Right forelimb (tissue), 1 donor: Measurements from ENCODE around the gene TNS3.

ENCODE experiments used
- DNase-seq: peaks from one replicate; pipeline ENCODE4 v3.0.0-alpha.2; 2018

Gene TNS3

DNA sequence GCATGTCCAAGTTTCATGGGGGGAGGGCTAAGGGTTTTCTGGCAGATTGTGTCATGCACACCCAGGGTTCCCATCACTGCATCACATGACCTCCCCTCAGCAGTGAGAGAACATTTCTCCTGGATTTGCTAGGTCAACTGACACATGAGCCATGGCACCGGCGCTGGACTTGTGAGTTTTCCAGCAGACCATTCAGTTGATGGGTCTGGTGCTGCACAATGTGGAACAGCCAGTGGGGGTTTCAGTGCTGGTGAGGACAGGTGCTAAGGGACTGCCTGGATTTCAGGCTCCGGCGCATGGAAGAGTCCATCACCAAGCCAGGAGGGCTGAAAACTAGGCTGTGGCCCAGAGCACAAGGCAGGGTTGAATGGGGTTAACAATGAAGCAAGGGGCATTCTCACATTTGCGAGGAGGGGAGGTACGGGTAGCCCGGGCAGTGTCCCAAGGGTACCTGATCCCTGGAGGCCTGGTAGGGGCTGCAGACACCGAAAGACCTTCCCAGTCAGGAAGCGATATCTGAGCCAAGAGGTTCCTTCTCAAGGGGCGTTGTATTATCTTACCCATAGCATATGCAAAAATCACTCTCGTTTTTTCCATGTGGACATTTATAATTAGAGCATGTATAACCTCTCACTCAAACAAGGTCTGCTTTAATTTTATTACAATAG is 203.0 kb downstream of the TNS3 start:
- no peak for DNase-seq

DNA sequence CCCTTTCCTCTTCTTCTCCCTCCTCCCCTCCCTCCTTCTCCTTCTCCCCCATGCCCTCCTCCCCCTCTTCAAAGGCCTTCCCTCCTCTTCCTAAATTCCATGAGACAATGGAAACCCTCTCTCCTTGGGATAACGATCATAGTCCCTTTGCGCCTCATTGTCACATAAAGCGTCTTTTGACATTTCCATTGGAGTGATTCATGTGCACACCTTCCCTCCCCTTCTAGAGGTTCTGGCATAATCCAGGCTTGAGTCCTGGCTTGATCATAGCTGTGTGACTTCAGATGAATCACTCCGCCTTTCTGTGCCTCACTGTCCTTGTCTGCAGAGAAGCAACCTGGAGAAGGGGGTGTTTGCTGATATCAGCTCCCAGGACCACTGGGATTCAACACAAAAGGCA is 204.2 kb downstream of the TNS3 start:
- DNase-seq, result no peak

GRCh38 chr7:47376991-47377616 is 204.8 kb downstream of the TNS3 start:
- no peak for DNase-seq

GRCh38 chr7:47375121-47375938 is 206.6 kb downstream of the TNS3 start:
- DNase-seq, result no peak

DNA sequence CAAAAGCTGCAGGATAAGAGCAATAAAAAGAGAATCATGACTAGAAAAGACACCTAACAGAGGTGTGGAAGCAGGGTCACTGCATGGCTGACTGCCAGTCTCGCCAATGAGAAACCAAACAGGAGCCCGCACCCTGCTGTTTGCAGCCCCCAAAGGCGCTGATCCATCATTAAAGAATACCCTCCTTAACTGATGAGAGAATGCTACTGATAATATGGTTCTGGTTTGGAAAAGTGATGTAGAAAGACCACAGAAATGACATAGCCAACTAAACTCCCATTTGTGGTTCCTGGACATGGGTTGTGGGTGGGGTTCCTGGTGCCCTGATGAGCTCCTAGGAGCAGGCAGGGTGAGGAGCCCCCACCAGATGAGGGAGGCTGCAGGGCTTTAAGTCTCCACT is 207.4 kb downstream of the TNS3 start:
- DNase-seq, result no peak

- DNase-seq, result no peak
Measured at GRCh38 chr7:47373871-47374451, 207.9 kb downstream of the TNS3 start.

- DNase-seq, result peak; percentile 74
Measured at GRCh38 chr7:47371733-47372368, 210.1 kb downstream of the TNS3 start.

DNA sequence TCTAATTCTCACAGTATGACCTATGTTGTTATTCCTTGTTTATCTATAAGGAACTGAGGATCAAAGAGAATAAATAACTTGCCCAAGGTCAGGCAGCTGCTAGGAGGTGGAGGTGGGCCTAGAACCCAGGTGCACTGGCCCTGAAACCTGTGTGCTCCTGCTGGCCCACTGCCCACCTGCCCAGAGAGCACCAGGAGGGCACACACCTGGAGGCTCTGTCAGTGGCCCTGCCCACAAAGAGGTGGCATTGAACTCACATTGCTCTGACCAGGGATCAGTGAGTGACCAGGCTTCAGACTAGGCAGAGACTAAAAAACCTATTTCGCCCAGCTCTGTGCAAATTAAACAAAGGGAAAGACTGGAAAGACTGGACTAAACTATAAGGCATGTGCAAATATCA is 210.6 kb downstream of the TNS3 start:
- DNase-seq, result no peak

DNA sequence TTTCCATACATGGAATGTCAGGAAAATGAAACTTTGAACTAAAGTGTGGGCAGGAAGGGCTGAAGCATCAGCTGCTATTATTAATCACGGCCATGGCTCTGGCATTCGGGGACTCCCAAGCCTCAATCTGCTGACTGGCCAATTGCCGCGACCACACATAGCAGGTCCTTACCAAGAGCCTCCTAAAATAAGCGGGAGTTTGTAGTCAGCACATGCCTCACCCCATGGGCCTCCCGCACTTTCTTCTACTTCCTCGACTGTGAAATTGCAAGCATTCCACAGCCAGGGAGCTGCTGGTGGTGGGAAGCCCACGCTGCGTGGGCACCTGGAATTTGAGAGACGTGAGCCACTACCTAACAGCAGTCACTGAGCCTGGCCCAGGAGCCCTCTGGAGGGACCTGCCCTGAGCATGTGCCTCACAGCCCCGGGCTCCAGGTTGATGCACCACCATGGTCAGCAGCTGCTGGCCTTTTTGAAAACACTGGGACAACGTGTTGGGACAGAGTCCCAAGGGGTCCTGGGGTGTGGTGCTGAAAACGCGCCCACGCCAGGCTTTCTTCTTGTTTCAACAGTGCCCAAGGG is 211.4 kb downstream of the TNS3 start:
- DNase-seq, result no peak

DNA sequence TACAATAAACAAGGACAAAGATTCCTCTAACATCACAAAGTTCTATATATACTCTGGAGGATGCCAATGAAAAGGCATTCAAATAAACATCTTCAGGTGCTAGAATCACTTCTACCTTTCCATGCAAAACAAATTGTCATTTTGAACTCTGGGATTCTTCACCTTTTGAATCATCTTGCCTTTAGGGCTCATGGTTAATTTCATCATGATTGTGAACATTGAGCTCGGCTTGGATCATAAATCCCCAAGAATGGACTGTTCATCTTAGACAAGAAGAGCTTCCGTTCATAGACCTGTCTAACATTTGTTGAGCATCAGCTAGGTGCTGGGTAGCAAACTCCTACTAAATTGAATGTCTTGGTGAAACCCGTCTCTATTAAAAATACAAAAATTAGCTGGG is 212.2 kb downstream of the TNS3 start:
- DNase-seq, result no peak

DNA sequence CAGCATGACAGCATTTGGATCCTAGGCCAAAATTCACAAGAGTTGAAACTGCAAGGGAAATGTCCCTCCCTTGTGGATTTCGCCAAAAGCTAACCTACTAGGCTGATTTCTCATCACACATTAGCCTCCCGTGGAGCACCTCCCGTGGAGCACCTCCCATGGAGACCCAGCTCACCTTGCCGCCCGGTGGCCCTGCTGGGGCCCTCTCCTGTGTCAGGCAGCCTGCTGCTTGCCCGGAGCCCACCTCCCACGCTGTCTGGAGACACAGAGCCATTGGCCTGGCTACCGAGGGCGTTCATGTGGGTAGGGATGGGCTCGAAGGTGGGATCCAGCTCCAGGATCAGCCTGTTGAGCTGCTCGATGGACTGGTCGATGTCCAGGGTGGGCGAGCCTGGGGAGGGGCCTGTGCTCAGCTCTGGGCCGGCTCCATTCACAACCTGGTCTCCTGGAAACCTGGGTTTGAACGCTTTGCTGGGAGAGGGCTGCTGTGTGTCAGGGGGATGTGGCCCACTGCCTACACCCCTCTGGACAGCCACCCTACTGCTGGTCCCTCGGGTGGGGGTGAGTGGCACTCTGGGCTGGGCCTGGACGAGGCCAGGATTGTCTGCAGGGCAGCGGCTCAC is 213.6 kb downstream of the TNS3 start:
- DNase-seq, result no peak

- no peak for DNase-seq
Measured at GRCh38 chr7:47367369-47367768, 214.5 kb downstream of the TNS3 start.

GRCh38 chr7:47366960-47367359 is 215.0 kb downstream of the TNS3 start:
- DNase-seq, result no peak

- DNase-seq, result no peak
Measured at GRCh38 chr7:47366211-47366610, 215.7 kb downstream of the TNS3 start.

- no peak for DNase-seq
Measured at GRCh38 chr7:47362984-47363383, 218.9 kb downstream of the TNS3 start.

DNA sequence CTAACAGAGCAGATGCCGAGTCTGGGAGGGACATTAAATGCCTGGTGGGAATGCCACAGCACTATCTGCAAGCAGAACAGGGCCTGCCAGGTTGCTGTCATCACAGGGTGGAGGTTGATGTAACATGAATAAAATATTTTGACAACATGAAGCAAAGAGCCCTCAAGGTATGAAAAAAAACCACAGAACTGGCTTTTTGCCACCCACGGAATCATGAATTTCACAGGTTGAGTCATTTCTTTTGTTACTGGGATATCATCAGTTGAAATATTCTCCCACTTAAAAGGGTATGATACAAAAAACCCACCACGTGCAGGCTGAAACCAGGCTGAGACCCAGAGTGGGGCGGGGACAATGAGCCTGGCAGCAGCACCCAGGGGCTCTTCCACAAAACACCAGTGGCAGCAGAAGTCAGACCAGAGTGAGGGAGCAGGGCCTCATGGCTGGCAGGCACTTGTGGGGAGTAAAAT is 220.1 kb downstream of the TNS3 start:
- DNase-seq, result no peak

DNA sequence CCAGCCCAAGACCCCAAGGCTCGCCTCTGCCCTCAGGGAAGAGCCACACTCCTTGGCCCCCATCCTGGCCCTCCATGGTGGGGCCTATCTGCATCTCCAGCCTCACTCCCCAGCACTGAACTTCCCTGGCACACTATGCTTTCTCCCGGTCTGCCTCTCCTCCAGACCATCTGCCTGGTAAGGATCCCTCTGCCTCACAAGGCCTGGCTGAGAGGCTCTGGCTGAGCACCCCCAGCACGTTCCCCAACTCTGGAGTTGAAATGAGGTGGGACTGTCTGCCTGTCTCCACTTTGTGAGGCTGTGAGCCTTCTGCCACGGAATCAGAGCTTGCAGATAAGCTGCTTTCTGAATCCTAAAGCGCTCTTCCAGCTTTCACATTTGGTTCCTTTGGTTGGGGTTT is 220.7 kb downstream of the TNS3 start:
- no peak for DNase-seq

GRCh38 chr7:47360301-47360900 is 221.5 kb downstream of the TNS3 start:
- no peak for DNase-seq

DNA sequence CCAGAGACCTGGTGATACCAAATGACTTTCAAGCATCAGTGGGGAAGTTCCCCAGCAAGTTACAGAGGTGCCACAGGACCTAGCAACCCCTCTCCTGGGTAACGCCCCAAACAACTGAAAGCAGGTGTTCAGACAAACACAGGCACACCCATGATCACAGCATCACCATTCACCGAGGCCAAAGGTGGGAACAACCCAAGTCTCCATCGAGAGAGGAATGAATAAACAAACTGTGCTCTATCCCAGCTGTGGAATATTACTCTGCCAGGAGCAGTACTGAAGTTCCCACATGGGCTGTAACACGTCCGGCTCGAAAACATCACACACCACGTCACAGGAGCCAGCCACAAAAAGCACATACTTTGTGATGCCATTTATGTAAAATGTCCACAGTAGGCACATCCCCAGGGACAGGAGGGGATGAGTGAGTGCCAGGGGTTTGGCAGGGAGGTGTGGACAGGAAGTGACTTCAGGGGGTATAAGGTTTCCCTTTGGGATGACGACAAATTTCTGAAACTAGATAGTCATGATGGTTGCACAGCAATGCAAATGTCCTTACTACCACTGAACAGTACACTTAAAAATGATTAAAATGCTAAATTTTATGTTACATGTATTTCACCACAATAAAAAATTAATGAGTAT is 222.8 kb downstream of the TNS3 start:
- DNase-seq, result peak; percentile 18

DNA sequence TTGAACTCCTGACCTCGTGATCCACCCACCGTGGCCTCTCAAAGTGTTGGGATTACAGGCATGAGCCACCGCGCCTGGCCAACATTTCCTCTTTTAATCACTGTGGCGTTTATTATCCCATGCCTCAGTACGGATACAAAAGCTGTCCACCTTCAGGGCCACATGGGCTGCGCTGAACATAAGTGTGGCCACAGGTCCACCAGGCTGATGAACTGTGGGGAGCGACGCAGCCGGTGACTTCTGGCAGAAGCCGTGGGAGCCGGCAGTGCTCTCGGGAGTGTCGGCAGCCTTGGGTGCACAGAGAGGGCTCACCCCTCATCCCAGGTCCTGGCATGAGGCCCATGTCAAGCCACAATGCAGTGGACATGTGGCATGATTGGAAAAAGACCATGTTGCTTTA is 223.6 kb downstream of the TNS3 start:
- peak; percentile 38 for DNase-seq

GRCh38 chr7:47357863-47358262 is 224.0 kb downstream of the TNS3 start:
- DNase-seq, result peak; percentile 43
